SK-N-SH treated with all-trans-retinoic acid at 6 μM for 48 hours (cell line): ENCODE data around the gene IL13RA2.

Source experiments
- ATAC-seq: fragments of 200-7000 bp; cut with Tn5 transposase; 3 replicates; pipeline ENCODE4 v1.9.1; 2020; ENCODE audit warnings: mild to moderate bottlenecking, moderate library complexity
- ARNTL ChIP-seq: fragments of 450-650 bp; formaldehyde crosslinking; IDR thresholded peaks from 2 replicates; pipeline ENCODE4 v1.5.0; 2020; ENCODE audit warnings: low read depth, mild to moderate bottlenecking, moderate library complexity, borderline replicate concordance
- BACH2 ChIP-seq: fragments of 250-450 bp; sonication (Bioruptor Pico); IDR thresholded peaks from 2 replicates; pipeline ENCODE4 v1.9.0; 2021; ENCODE audit warnings: mild to moderate bottlenecking, borderline replicate concordance
- CSDC2 ChIP-seq: fragments of 250-450 bp; sonication (Bioruptor Pico); IDR thresholded peaks from 2 replicates; pipeline ENCODE4 v1.5.0; 2020; ENCODE audit warnings: mild to moderate bottlenecking, moderate library complexity
- ESRRG ChIP-seq: fragments of 250-450 bp; sonication (Bioruptor Pico); IDR thresholded peaks from 2 replicates; pipeline ENCODE4 v1.6.1; 2021; ENCODE audit warnings: mild to moderate bottlenecking
- GLIS3 ChIP-seq: fragments of 250-450 bp; sonication (Bioruptor Pico); IDR thresholded peaks from 2 replicates; pipeline ENCODE4 v1.5.0; 2020; ENCODE audit warnings: mild to moderate bottlenecking, moderate library complexity
- ISL1 ChIP-seq: fragments of 250-450 bp; sonication (Bioruptor Pico); IDR thresholded peaks from 2 replicates; pipeline ENCODE4 v2.1.2; 2022; ENCODE audit warnings: mild to moderate bottlenecking, moderate library complexity
- OSR1 ChIP-seq: fragments of 250-450 bp; sonication (Bioruptor Pico); IDR thresholded peaks from 2 replicates; pipeline ENCODE4 v1.8.0; 2022; ENCODE audit warnings: moderate library complexity, mild to moderate bottlenecking, inconsistent platforms
- PPARA ChIP-seq: fragments of 250-450 bp; sonication (Bioruptor Pico); IDR thresholded peaks from 2 replicates; pipeline ENCODE4 v1.5.0; 2020; ENCODE audit warnings: mild to moderate bottlenecking, borderline replicate concordance
- RARB ChIP-seq: fragments of 250-450 bp; sonication (Bioruptor Pico); IDR thresholded peaks from 2 replicates; pipeline ENCODE4 v1.8.0; 2021; ENCODE audit warnings: mild to moderate bottlenecking, moderate library complexity
- SNAI2 ChIP-seq: fragments of 250-450 bp; sonication (Bioruptor Pico); IDR thresholded peaks from 2 replicates; pipeline ENCODE4 v1.5.0; 2020; ENCODE audit warnings: mild to moderate bottlenecking, moderate library complexity
- TOX ChIP-seq: fragments of 250-450 bp; sonication (Bioruptor Pico); IDR thresholded peaks from 2 replicates; pipeline ENCODE4 v1.8.0; 2021; ENCODE audit warnings: mild to moderate bottlenecking, moderate library complexity, borderline replicate concordance
- ZFP3 ChIP-seq: fragments of 250-450 bp; sonication (Bioruptor Pico); IDR thresholded peaks from 2 replicates; pipeline ENCODE4 v1.5.0; 2020; ENCODE audit warnings: mild to moderate bottlenecking, moderate library complexity
- ZFP30 ChIP-seq: fragments of 450-650 bp; formaldehyde crosslinking; IDR thresholded peaks from 2 replicates; pipeline ENCODE4 v1.5.0; 2022; ENCODE audit warnings: mild to moderate bottlenecking, moderate library complexity
- ZNF70 ChIP-seq: fragments of 450-650 bp; formaldehyde crosslinking; IDR thresholded peaks from 2 replicates; pipeline ENCODE4 v1.5.0; 2020; ENCODE audit warnings: mild to moderate bottlenecking, moderate library complexity
- TF ChIP-seq, protein P1 (sequence below): fragments of 250-450 bp; sonication (Bioruptor Pico); IDR thresholded peaks from 2 replicates; pipeline ENCODE4 v1.5.0; 2020; ENCODE audit warnings: mild to moderate bottlenecking, moderate library complexity
- TF ChIP-seq, protein P2 (sequence below): fragments of 250-450 bp; sonication (Bioruptor Pico); IDR thresholded peaks from 2 replicates; pipeline ENCODE4 v1.8.0; 2020; ENCODE audit warnings: mild to moderate bottlenecking, moderate library complexity, borderline replicate concordance
- TF ChIP-seq, protein P3 (sequence below): fragments of 250-450 bp; sonication (Bioruptor Pico); IDR thresholded peaks from 2 replicates; pipeline ENCODE4 v1.5.1; 2021; ENCODE audit warnings: mild to moderate bottlenecking, moderate library complexity
- TF ChIP-seq, protein P4 (sequence below): fragments of 250-450 bp; sonication (Bioruptor Pico); IDR thresholded peaks from 2 replicates; pipeline ENCODE4 v1.8.0; 2021; ENCODE audit warnings: low read depth, mild to moderate bottlenecking, moderate library complexity, borderline replicate concordance

IL13RA2 gene

DNA sequence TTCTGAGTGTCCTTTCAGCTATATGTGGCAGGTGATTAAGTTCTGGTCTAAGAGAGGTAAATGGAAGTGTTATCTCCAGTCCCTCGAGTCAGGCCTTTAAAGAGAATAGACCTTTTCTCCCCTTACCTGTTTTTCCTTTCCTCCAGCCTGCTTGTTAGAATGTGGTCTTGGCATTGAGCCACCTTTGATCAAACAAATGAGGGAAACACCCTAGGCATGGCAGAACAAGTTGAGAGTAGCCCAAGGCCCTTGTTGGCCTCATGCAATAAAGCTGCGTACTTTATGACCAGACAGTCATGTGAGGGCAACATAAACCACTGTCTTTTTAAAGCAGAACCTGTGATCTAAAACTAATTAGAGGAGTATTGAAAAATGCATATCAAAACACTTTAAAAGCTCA, 13.2 kb upstream of the IL13RA2 start:
- TF ChIP-seq, protein P1, sequence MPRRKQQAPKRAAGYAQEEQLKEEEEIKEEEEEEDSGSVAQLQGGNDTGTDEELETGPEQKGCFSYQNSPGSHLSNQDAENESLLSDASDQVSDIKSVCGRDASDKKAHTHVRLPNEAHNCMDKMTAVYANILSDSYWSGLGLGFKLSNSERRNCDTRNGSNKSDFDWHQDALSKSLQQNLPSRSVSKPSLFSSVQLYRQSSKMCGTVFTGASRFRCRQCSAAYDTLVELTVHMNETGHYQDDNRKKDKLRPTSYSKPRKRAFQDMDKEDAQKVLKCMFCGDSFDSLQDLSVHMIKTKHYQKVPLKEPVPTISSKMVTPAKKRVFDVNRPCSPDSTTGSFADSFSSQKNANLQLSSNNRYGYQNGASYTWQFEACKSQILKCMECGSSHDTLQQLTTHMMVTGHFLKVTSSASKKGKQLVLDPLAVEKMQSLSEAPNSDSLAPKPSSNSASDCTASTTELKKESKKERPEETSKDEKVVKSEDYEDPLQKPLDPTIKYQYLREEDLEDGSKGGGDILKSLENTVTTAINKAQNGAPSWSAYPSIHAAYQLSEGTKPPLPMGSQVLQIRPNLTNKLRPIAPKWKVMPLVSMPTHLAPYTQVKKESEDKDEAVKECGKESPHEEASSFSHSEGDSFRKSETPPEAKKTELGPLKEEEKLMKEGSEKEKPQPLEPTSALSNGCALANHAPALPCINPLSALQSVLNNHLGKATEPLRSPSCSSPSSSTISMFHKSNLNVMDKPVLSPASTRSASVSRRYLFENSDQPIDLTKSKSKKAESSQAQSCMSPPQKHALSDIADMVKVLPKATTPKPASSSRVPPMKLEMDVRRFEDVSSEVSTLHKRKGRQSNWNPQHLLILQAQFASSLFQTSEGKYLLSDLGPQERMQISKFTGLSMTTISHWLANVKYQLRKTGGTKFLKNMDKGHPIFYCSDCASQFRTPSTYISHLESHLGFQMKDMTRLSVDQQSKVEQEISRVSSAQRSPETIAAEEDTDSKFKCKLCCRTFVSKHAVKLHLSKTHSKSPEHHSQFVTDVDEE, result no peak
- TF ChIP-seq, protein P2, sequence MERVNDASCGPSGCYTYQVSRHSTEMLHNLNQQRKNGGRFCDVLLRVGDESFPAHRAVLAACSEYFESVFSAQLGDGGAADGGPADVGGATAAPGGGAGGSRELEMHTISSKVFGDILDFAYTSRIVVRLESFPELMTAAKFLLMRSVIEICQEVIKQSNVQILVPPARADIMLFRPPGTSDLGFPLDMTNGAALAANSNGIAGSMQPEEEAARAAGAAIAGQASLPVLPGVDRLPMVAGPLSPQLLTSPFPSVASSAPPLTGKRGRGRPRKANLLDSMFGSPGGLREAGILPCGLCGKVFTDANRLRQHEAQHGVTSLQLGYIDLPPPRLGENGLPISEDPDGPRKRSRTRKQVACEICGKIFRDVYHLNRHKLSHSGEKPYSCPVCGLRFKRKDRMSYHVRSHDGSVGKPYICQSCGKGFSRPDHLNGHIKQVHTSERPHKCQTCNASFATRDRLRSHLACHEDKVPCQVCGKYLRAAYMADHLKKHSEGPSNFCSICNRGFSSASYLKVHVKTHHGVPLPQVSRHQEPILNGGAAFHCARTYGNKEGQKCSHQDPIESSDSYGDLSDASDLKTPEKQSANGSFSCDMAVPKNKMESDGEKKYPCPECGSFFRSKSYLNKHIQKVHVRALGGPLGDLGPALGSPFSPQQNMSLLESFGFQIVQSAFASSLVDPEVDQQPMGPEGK (CRISPR knock-in tag), result no peak
- TF ChIP-seq, protein P3, sequence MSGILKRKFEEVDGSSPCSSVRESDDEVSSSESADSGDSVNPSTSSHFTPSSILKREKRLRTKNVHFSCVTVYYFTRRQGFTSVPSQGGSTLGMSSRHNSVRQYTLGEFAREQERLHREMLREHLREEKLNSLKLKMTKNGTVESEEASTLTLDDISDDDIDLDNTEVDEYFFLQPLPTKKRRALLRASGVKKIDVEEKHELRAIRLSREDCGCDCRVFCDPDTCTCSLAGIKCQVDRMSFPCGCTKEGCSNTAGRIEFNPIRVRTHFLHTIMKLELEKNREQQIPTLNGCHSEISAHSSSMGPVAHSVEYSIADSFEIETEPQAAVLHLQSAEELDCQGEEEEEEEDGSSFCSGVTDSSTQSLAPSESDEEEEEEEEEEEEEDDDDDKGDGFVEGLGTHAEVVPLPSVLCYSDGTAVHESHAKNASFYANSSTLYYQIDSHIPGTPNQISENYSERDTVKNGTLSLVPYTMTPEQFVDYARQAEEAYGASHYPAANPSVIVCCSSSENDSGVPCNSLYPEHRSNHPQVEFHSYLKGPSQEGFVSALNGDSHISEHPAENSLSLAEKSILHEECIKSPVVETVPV (CRISPR knock-in tag), result no peak
- no peak for TF ChIP-seq GLIS3 (CRISPR knock-in tag)
- TF ChIP-seq BACH2 (CRISPR knock-in tag), result no peak
- no peak for TF ChIP-seq PPARA
- TF ChIP-seq ZNF70 (CRISPR knock-in tag), result no peak
- no peak for TF ChIP-seq ZFP3 (CRISPR knock-in tag)
- ATAC-seq, result no peak; the same call in 2 of the 3 replicates

DNA sequence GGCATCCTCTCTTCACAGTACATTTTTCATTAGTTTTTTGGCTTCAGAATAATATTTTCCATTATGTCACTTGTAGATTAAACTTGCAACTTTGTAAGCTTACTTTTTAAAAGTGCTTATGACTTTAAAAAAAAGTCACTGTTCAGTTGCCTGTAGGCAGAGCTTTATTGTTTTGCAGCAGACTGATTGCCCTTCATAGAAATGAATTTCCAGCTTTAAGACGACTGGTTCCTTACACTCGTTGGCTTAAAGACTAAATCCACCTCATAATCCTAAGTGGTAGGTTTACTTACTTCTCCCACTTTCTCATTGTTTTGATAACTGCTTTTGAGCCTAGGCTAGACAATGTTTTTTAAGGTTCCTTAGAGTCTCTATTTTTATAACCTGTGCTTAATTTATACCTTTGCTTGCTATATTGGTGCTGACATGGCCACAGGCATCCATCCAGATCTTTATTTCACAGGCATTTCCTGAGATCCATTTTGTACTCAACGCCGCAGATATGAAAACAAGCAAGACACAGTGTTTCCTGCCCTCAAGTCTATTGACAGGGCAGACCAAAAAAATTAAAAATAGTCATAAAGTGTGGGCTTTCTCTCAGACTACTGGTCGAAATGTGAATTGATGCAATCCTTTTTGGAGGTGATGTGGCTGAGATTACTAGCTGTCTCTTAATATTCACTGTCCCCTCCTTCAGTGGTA, 12.6 kb upstream of the IL13RA2 start:
- no peak for TF ChIP-seq TOX (CRISPR knock-in tag)
- ATAC-seq, result peak; percentile 87

DNA sequence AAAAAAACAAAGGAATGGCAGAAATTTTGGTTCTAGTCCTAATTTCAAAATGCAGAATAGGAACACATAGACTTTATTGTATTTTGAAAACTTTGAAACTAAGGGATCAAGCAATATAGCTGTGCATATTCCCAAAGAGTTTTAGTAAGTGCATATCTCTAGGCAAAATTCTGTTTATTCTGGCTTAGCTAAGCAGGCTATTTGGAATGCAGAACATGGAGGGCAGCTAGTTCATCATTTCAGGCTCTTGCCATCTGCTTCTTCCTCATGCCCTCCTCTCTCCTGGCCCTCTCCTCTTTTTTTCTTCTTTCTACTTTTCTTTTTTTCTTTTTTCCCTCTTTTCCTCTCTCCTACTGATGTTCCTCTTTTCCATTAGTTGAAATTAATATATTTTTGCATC, 12.0 kb upstream of the IL13RA2 start:
- TF ChIP-seq ARNTL (CRISPR knock-in tag), result no peak
- TF ChIP-seq, protein P2 (CRISPR knock-in tag), result no peak
- TF ChIP-seq ZFP3 (CRISPR knock-in tag), result no peak
- TF ChIP-seq OSR1 (CRISPR knock-in tag), result no peak
- TF ChIP-seq PPARA, result no peak
- TF ChIP-seq BACH2 (CRISPR knock-in tag), result no peak
- no peak for TF ChIP-seq ZNF70 (CRISPR knock-in tag)
- TF ChIP-seq, protein P3 (CRISPR knock-in tag), result no peak
- no peak for TF ChIP-seq ZFP30
- TF ChIP-seq ISL1 (CRISPR knock-in tag), result no peak
- TF ChIP-seq, protein P1, result no peak
- TF ChIP-seq CSDC2 (CRISPR knock-in tag), result no peak
- TF ChIP-seq ESRRG (CRISPR knock-in tag), result no peak
- TF ChIP-seq SNAI2 (CRISPR knock-in tag), result no peak
- TF ChIP-seq, protein P4, sequence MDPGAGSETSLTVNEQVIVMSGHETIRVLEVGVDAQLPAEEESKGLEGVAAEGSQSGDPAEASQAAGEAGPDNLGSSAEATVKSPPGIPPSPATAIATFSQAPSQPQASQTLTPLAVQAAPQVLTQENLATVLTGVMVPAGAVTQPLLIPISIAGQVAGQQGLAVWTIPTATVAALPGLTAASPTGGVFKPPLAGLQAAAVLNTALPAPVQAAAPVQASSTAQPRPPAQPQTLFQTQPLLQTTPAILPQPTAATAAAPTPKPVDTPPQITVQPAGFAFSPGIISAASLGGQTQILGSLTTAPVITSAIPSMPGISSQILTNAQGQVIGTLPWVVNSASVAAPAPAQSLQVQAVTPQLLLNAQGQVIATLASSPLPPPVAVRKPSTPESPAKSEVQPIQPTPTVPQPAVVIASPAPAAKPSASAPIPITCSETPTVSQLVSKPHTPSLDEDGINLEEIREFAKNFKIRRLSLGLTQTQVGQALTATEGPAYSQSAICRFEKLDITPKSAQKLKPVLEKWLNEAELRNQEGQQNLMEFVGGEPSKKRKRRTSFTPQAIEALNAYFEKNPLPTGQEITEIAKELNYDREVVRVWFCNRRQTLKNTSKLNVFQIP (CRISPR knock-in tag), result no peak
- no peak for TF ChIP-seq RARB
- TF ChIP-seq, all 23 proteins: peak for 0
- ATAC-seq, result no peak; the same call in 2 of the 3 replicates
